HepG2 (cell line): Measurements from ENCODE around the gene INPP4B. TPM values are rescaled to one million over a fixed set of nuclear protein-coding genes. Genes with fewer than 3 reads are reported as not detected.

Source experiments
- ATAC-seq: fragments of 200-7000 bp; cut with Tn5 transposase; 3 replicates; pipeline ENCODE4 v1.9.1; 2020; ENCODE audit warnings: mild to moderate bottlenecking, moderate library complexity
- BruUV-seq: library from RNA; stranded (reverse); fragments of 400-500 nt; replicated peaks from 2 replicates; lab custom pipeline; 2021; lab: Mats Ljungman, UMichigan
- CTCF ChIA-PET: fragments of 300-600 bp; formaldehyde crosslinking; extraction: SDS; loops from one replicate; lab custom pipeline; 2021; ENCODE audit warnings: low total read pairs, inconsistent platforms, low intra/inter-chr PET ratio; lab: Yijun Ruan, JAX
- POLR2A ChIA-PET: fragments of 350-600 bp; sonication (Branson Sonifier 250); formaldehyde crosslinking; loops from one replicate; lab custom pipeline; 2020; ENCODE audit warnings: antibody characterized with exemption, inconsistent platforms; lab: Yijun Ruan, JAX
- DNase-seq: peaks from one replicate; pipeline ENCODE4 v3.0.0-alpha.2; 2015; ENCODE audit warnings: low spot score
- FAIRE-seq: peaks from 3 replicates; lab custom pipeline; 2011; peaks lifted over from hg19 to GRCh38; lab: Jason Lieb, UNC
- H2AFZ ChIP-seq: one replicate; pipeline ENCODE4 v1.6.1; 2011; ENCODE audit warnings: low read length, inconsistent platforms
- H3K27ac ChIP-seq: fragments of 300-600 bp; 3 replicates; pipeline ENCODE4 v1.8.0; 2011; ENCODE audit warnings: mixed run types, mild to moderate bottlenecking, mixed read lengths, low read length, inconsistent platforms; ENCODE audit not compliant: insufficient read depth; ENCODE audit errors: extremely low read length
- H3K27me3 ChIP-seq, 2 experiments: fragments of 200-600 bp in 1 of 2; 2 replicates in 1 of 2; 3 replicates in 1 of 2; pipeline versions ENCODE4 v1.6.0 to v1.8.0; 2011; ENCODE audit warnings: low read length in 2 of 2, mild to moderate bottlenecking in 2 of 2, moderate library complexity in 2 of 2, inconsistent platforms in 1 of 2; ENCODE audit not compliant: insufficient read depth in 2 of 2, control insufficient read depth in 1 of 2
- H3K36me3 ChIP-seq, 2 experiments: fragments of 200-600 bp in 1 of 2; replicated peaks in 1 of 2; 2 replicates in 1 of 2; 3 replicates in 1 of 2; pipeline versions ENCODE4 v1.5.1 to v1.8.0; 2011; ENCODE audit warnings: low read length in 2 of 2, inconsistent platforms in 1 of 2; ENCODE audit not compliant: insufficient read depth in 2 of 2, control insufficient read depth in 1 of 2
- H3K4me1 ChIP-seq: 2 replicates; pipeline ENCODE4 v1.5.1; 2012; ENCODE audit warnings: low read length, inconsistent platforms; ENCODE audit not compliant: insufficient read depth
- H3K4me2 ChIP-seq: 2 replicates; pipeline ENCODE4 v1.6.0; 2011; ENCODE audit warnings: low read depth, low read length, inconsistent platforms
- H3K4me3 ChIP-seq, 3 experiments: fragments of 200-600 bp in 1 of 3; sonication (generic), shearing (Covaris generic) in 1 of 3; replicated peaks in 1 of 3; 2 replicates each; pipeline ENCODE4 v1.5.1; 2011 to 2016; ENCODE audit warnings: low read length in 3 of 3, inconsistent platforms in 2 of 3, low read depth in 2 of 3, mild to moderate bottlenecking in 2 of 3, control low read depth in 1 of 3, mixed read lengths in 1 of 3; ENCODE audit not compliant: insufficient read depth in 1 of 3
- H3K79me2 ChIP-seq: one replicate; pipeline ENCODE4 v1.6.1; 2011; ENCODE audit warnings: low read length, inconsistent platforms; ENCODE audit not compliant: insufficient read depth
- H3K9ac ChIP-seq: 2 replicates; pipeline ENCODE4 v1.6.0; 2011; ENCODE audit warnings: mild to moderate bottlenecking, low read depth, low read length, inconsistent platforms; ENCODE audit not compliant: insufficient read depth
- H3K9me3 ChIP-seq: 2 replicates; pipeline ENCODE4 v1.5.1; 2012; ENCODE audit warnings: mild to moderate bottlenecking, low read length
- H4K20me1 ChIP-seq: 2 replicates; pipeline ENCODE4 v1.6.0; 2011; ENCODE audit warnings: inconsistent platforms, mild to moderate bottlenecking, low read length, moderate library complexity; ENCODE audit not compliant: insufficient read depth
- ARID3A ChIP-seq: IDR thresholded peaks from 2 replicates; pipeline ENCODE4 v1.6.1; 2012; ENCODE audit warnings: low read depth, low read length, improper control_type of control experiment
- CC2D1A ChIP-seq: sonication (generic); formaldehyde crosslinking; IDR thresholded peaks from 2 replicates; pipeline ENCODE4 v1.8.1; 2023; ENCODE audit warnings: mild to moderate bottlenecking, missing genetic modification reagents
- EZH2 ChIP-seq: conservative IDR thresholded peaks from 2 replicates; pipeline ENCODE4 v1.6.1; 2012; ENCODE audit warnings: mild to moderate bottlenecking, low read depth, low read length, moderate library complexity
- GLI4 ChIP-seq: sonication (generic); formaldehyde crosslinking; IDR thresholded peaks from 2 replicates; pipeline ENCODE4 v1.5.1; 2020; ENCODE audit warnings: missing genetic modification reagents, mild to moderate bottlenecking, moderate library complexity, borderline replicate concordance
- KDM3A ChIP-seq: IDR thresholded peaks from 2 replicates; pipeline ENCODE4 v1.6.1; 2018; ENCODE audit warnings: low read depth, missing compliant biosample characterization
- LCORL ChIP-seq, 2 experiments: fragments of 450-650 bp in 1 of 2; sonication (generic) in 1 of 2; formaldehyde crosslinking in 1 of 2; IDR thresholded peaks; 2 replicates each; pipeline versions ENCODE4 v1.5.0 to v1.6.1; 2017 to 2020; ENCODE audit warnings: antibody characterized with exemption in 1 of 2, missing genetic modification reagents in 1 of 2
- MTERF4 ChIP-seq: sonication (generic); formaldehyde crosslinking; IDR thresholded peaks from 2 replicates; pipeline ENCODE4 v1.8.0; 2023; ENCODE audit warnings: mild to moderate bottlenecking, missing genetic modification reagents
- ONECUT2 ChIP-seq: sonication (generic); formaldehyde crosslinking; IDR thresholded peaks from 2 replicates; pipeline ENCODE4 v1.4.0; 2020; ENCODE audit warnings: missing genetic modification reagents
- PPARG ChIP-seq: conservative IDR thresholded peaks from 2 replicates; pipeline ENCODE4 v1.6.1; 2016; ENCODE audit warnings: missing biosample characterization, missing genetic modification reagents
- SOX5 ChIP-seq: IDR thresholded peaks from 2 replicates; pipeline ENCODE4 v1.6.1; 2016; ENCODE audit warnings: borderline replicate concordance
- SRF ChIP-seq: IDR thresholded peaks from 2 replicates; pipeline ENCODE4 v1.6.1; 2011; ENCODE audit warnings: mild to moderate bottlenecking, low read depth, low read length, moderate library complexity
- ZFY ChIP-seq: sonication (generic); formaldehyde crosslinking; IDR thresholded peaks from 2 replicates; pipeline ENCODE4 v1.4.0; 2020; ENCODE audit warnings: missing genetic modification reagents
- ZMYM4 ChIP-seq: sonication (generic); formaldehyde crosslinking; IDR thresholded peaks from 2 replicates; pipeline ENCODE4 v1.8.1; 2023; ENCODE audit warnings: mild to moderate bottlenecking, missing genetic modification reagents
- ZNF468 ChIP-seq: sonication (generic); formaldehyde crosslinking; IDR thresholded peaks from 2 replicates; pipeline ENCODE4 v1.8.0; 2022; ENCODE audit warnings: mild to moderate bottlenecking, moderate library complexity, missing genetic modification reagents
- ZNF616 ChIP-seq: sonication (generic); formaldehyde crosslinking; IDR thresholded peaks from 2 replicates; pipeline ENCODE4 v1.5.0; 2020; ENCODE audit warnings: low read depth, mild to moderate bottlenecking, missing genetic modification reagents
- ZNF687 ChIP-seq: sonication (generic); formaldehyde crosslinking; IDR thresholded peaks from 2 replicates; pipeline ENCODE4 v1.5.1; 2020; ENCODE audit warnings: mild to moderate bottlenecking, missing genetic modification reagents, moderate library complexity
- WGBS: methylation state at CpG from one replicate; pipeline ENCODE4 v1.1.6; 2017; ENCODE audit warnings: low lambda C conversion rate; 5-methylcytosine and 5-hydroxymethylcytosine counted together
- in situ Hi-C: cut with HindIII; loops from 2 replicates; pipeline ENCODE4 v1.10.0; 2017; ENCODE audit warnings: low pct_unique_long_range_greater_than_20kb; ENCODE audit not compliant: extremely low pct_ligation_motif_present
- intact Hi-C: fragments of 100-400 bp; cut with micrococcal nuclease; formaldehyde crosslinking; loops from one replicate; pipeline ENCODE4 v1.10.0; 2022; ENCODE audit not compliant: unreplicated experiment
- polyA plus RNA-seq, 8 experiments: library from polyadenylated mRNA; depleted of rRNA in 3 of 8; stranded (reverse) in 7 of 8; unstranded in 1 of 8; fragments of >200 nt; fragmentation: Illumina TruSeq in 4 of 8; extraction: Trizol in 4 of 8; gene quantifications; 2 replicates each; pipeline versions ENCODE4 v1.2.1 to v1.2.3, GENCODE V29; 2011 to 2016; ENCODE audit warnings: low read depth in 4 of 8, missing spikeins in 1 of 8, mixed read lengths in 1 of 8; ENCODE audit not compliant: insufficient read depth in 1 of 8
- total RNA-seq, 5 experiments: library from RNA; depleted of rRNA; stranded (reverse); fragments of >200 nt; fragmentation: Illumina TruSeq; extraction: Trizol; gene quantifications; 2 replicates each; pipeline ENCODE4 v1.2.3, GENCODE V29; 2016; ENCODE audit warnings: low read depth in 1 of 5

The INPP4B gene
- total and polyA plus RNA-seq, 2 of the 13 experiments (the other 11 are each of a cell fraction or from before 2014, with no cell fraction given): not detected

- DNase-seq (no peak), ATAC-seq (no peak), FAIRE-seq (no peak)
- Histone ChIP-seq H3K27me3 (no peaks in the 10 kb centered on the region), H4K20me1 (no peaks in the 10 kb centered on the region), H3K27ac (no peak overlapping the region), H3K4me2 (no peak overlapping the region), H3K9me3 (no peaks in the 10 kb centered on the region), H3K36me3 (no peaks in the 10 kb centered on the region), H3K79me2 (no peaks in the 10 kb centered on the region), H2AFZ (no peak overlapping the region), H3K9ac (no peak overlapping the region), H3K4me1 (no peaks in the 10 kb centered on the region), H3K4me3 (no peak overlapping the region)
- in situ Hi-C loops (no loop called here), intact Hi-C loops (no loop called here)
- WGBS: 0% methylated on average over 2 of the region's 2 CpGs
- ChIA-PET CTCF (no interaction called here), POLR2A (no interaction called here)
- BruUV-seq: no TSS peak
- TF ChIP-seq ONECUT2 (CRISPR knock-in tag) (no peak), LCORL (IDR thresholded peaks at IDR 0.05) (no peak), LCORL (CRISPR knock-in tag; IDR thresholded peaks at IDR 0.05) (no peak), GLI4 (CRISPR knock-in tag) (no peak), EZH2 (no peak), KDM3A (CRISPR knock-in tag) (no peak), SOX5 (CRISPR knock-in tag) (no peak), PPARG (CRISPR knock-in tag) (no peak), CC2D1A (CRISPR knock-in tag) (no peak), ZNF468 (CRISPR knock-in tag) (no peak), ZFY (CRISPR knock-in tag) (no peak), SRF (no peak), ZNF616 (CRISPR knock-in tag) (no peak), ARID3A (no peak), ZNF687 (CRISPR knock-in tag) (no peak), ZMYM4 (CRISPR knock-in tag) (no peak), MTERF4 (CRISPR knock-in tag) (no peak)
Measured at GRCh38 chr4:142242156-142242555, 603.9 kb downstream of the INPP4B start.
